Activated naive CD8-positive, alpha-beta T cell (primary cell): ENCODE measurements around the gene IMPDH1.

Experiments used
- H3K27ac Mint-ChIP-seq: one replicate; pipeline ENCODE4 v1.8.0; 2021; ENCODE audit warnings: mixed read lengths
- H3K27me3 Mint-ChIP-seq: one replicate; pipeline ENCODE4 v1.8.0; 2021; ENCODE audit warnings: mixed read lengths
- H3K36me3 Mint-ChIP-seq: one replicate; pipeline ENCODE4 v1.8.0; 2021; ENCODE audit warnings: mixed read lengths
- H3K4me1 Mint-ChIP-seq: one replicate; pipeline ENCODE4 v1.8.0; 2021; ENCODE audit warnings: low read depth, mixed read lengths
- H3K4me3 Mint-ChIP-seq: one replicate; pipeline ENCODE4 v1.8.0; 2021; ENCODE audit warnings: mild to moderate bottlenecking, mixed read lengths
- H3K9me3 Mint-ChIP-seq: one replicate; pipeline ENCODE4 v1.8.0; 2021; ENCODE audit warnings: low read depth, mixed read lengths

The IMPDH1 gene

GRCh38 chr7:128352636-128353035 lies 57.1 kb downstream of the IMPDH1 start:
- Mint-ChIP-seq H3K27me3 (peaks cover 12% of the 10 kb centered on the region), H3K27ac (no peak overlapping the region), H3K4me1 (peaks cover 3% of the 10 kb centered on the region), H3K36me3 (no peaks in the 10 kb centered on the region), H3K4me3 (peak overlapping the region; percentile 62), H3K9me3 (no peaks in the 10 kb centered on the region)

GRCh38 chr7:128352153-128352537 lies 57.6 kb downstream of the IMPDH1 start:
- H3K4me3 Mint-ChIP-seq: no peak overlapping the region
- H3K36me3 Mint-ChIP-seq: no peaks in the 10 kb centered on the region
- no peaks in the 10 kb centered on the region for H3K9me3 Mint-ChIP-seq
- no peak overlapping the region for H3K27ac Mint-ChIP-seq
- H3K27me3 Mint-ChIP-seq: peaks cover 13% of the 10 kb centered on the region
- peaks cover 3% of the 10 kb centered on the region for H3K4me1 Mint-ChIP-seq

GRCh38 chr7:128351296-128352152 lies 58.3 kb downstream of the IMPDH1 start:
- peaks cover 13% of the 10 kb centered on the region for H3K27me3 Mint-ChIP-seq
- no peak overlapping the region for H3K4me3 Mint-ChIP-seq
- no peaks in the 10 kb centered on the region for H3K9me3 Mint-ChIP-seq
- peaks cover 3% of the 10 kb centered on the region for H3K4me1 Mint-ChIP-seq
- H3K36me3 Mint-ChIP-seq: no peaks in the 10 kb centered on the region
- H3K27ac Mint-ChIP-seq: no peak overlapping the region

GRCh38 chr7:128350708-128351295 lies 59.0 kb downstream of the IMPDH1 start:
- Mint-ChIP-seq H3K4me1 (peaks cover 3% of the 10 kb centered on the region), H3K36me3 (no peaks in the 10 kb centered on the region), H3K27me3 (peaks cover 13% of the 10 kb centered on the region), H3K27ac (no peak overlapping the region), H3K4me3 (no peak overlapping the region), H3K9me3 (no peaks in the 10 kb centered on the region)

GRCh38 chr7:128349466-128349825 lies 60.3 kb downstream of the IMPDH1 start:
- Mint-ChIP-seq H3K4me1 (peaks cover 3% of the 10 kb centered on the region), H3K9me3 (no peaks in the 10 kb centered on the region), H3K27me3 (peaks cover 13% of the 10 kb centered on the region), H3K4me3 (no peak overlapping the region), H3K27ac (no peak overlapping the region), H3K36me3 (no peaks in the 10 kb centered on the region)

- no peak overlapping the region for H3K27ac Mint-ChIP-seq
- H3K4me3 Mint-ChIP-seq: no peak overlapping the region
- no peaks in the 10 kb centered on the region for H3K36me3 Mint-ChIP-seq
- peaks cover 3% of the 10 kb centered on the region for H3K27me3 Mint-ChIP-seq
- H3K4me1 Mint-ChIP-seq: peaks cover 10% of the 10 kb centered on the region
- no peaks in the 10 kb centered on the region for H3K9me3 Mint-ChIP-seq
These were observed 62.1 kb downstream of the IMPDH1 start for GRCh38 chr7:128347647-128348097.

- Mint-ChIP-seq H3K27ac (peak overlapping the region; percentile 54), H3K27me3 (peaks cover 2% of the 10 kb centered on the region), H3K9me3 (no peaks in the 10 kb centered on the region), H3K4me3 (no peak overlapping the region), H3K4me1 (peaks cover 34% of the 10 kb centered on the region), H3K36me3 (no peaks in the 10 kb centered on the region)
These were observed 65.4 kb downstream of the IMPDH1 start for GRCh38 chr7:128344431-128344774.

GRCh38 chr7:128343554-128344430 lies 66.0 kb downstream of the IMPDH1 start, which contains the start of gene RBM28:
TSS of gene RBM28 (minus strand) at chr7:128343908. CDS start at chr7:128343793, 115 bp downstream.
- Mint-ChIP-seq H3K27ac (peak within 1 kb of the TSS; percentile 95), H3K4me1 (peaks cover 34% of the 10 kb centered on the region), H3K9me3 (no peaks in the 10 kb centered on the region), H3K36me3 (no peaks in the 10 kb centered on the region), H3K27me3 (peaks cover 2% of the 10 kb centered on the region), H3K4me3 (peak within 1 kb of the TSS; percentile 89)
